Neuronal stem cell (in vitro differentiated cells): ENCODE measurements around the gene HBE1.

ENCODE experiments used
- DNase-seq: peaks from one replicate; pipeline ENCODE4 v3.0.0-alpha.2; 2013; ENCODE audit warnings: low spot score
- H2AFZ ChIP-seq: one replicate; pipeline ENCODE4 v1.6.1; 2013; ENCODE audit warnings: mild to moderate bottlenecking, low read length, inconsistent platforms
- H2AK5ac ChIP-seq: 2 replicates; pipeline ENCODE4 v1.6.1; 2013; ENCODE audit warnings: low read depth, mild to moderate bottlenecking, inconsistent platforms, low read length, moderate library complexity, mixed read lengths
- H2BK120ac ChIP-seq: 2 replicates; pipeline ENCODE4 v1.6.1; 2013; ENCODE audit warnings: low read depth, mild to moderate bottlenecking, inconsistent platforms, low read length, moderate library complexity, mixed read lengths
- H2BK12ac ChIP-seq: one replicate; pipeline ENCODE4 v1.6.1; 2013; ENCODE audit warnings: low read length, inconsistent platforms
- H2BK15ac ChIP-seq: 2 replicates; pipeline ENCODE4 v1.6.1; 2013; ENCODE audit warnings: mild to moderate bottlenecking, low read length, inconsistent platforms, mixed read lengths
- H2BK5ac ChIP-seq: one replicate; pipeline ENCODE4 v1.6.1; 2013; ENCODE audit warnings: inconsistent platforms, mild to moderate bottlenecking, low read length, moderate library complexity
- H3K14ac ChIP-seq: one replicate; pipeline ENCODE4 v1.6.1; 2013; ENCODE audit warnings: low read length, inconsistent platforms
- H3K18ac ChIP-seq: 2 replicates; pipeline ENCODE4 v1.6.1; 2013; ENCODE audit warnings: low read length, inconsistent platforms
- H3K23ac ChIP-seq: 2 replicates; pipeline ENCODE4 v1.6.1; 2013; ENCODE audit warnings: low read depth, mild to moderate bottlenecking, mixed read lengths, low read length, inconsistent platforms; ENCODE audit not compliant: poor library complexity
- H3K27ac ChIP-seq: replicated peaks from 3 replicates; pipeline ENCODE4 v1.5.1; 2013; ENCODE audit warnings: low read length, inconsistent platforms
- H3K27me3 ChIP-seq, 3 experiments: 2 replicates each; pipeline ENCODE4 v1.6.1; 2013; ENCODE audit warnings: low read length in 3 of 3, mild to moderate bottlenecking in 2 of 3, inconsistent platforms in 1 of 3, low read depth in 1 of 3, mixed read lengths in 1 of 3, moderate library complexity in 1 of 3; ENCODE audit not compliant: control insufficient read depth in 3 of 3, insufficient read depth in 3 of 3
- H3K36me3 ChIP-seq, 2 donors: replicated peaks in 1 of 2; 2 replicates each; pipeline ENCODE4 v1.6.1; 2013; ENCODE audit warnings: low read length in 2 of 2; ENCODE audit not compliant: control insufficient read depth in 2 of 2, insufficient read depth in 2 of 2
- H3K4ac ChIP-seq: 2 replicates; pipeline ENCODE4 v1.6.1; 2013; ENCODE audit warnings: inconsistent platforms, mild to moderate bottlenecking, low read length, moderate library complexity
- H3K4me1 ChIP-seq, 2 donors: 1 replicate in 1 of 2; 2 replicates in 1 of 2; pipeline ENCODE4 v1.6.1; 2013; ENCODE audit warnings: low read length in 2 of 2, low read depth in 1 of 2; ENCODE audit not compliant: control insufficient read depth in 2 of 2, insufficient read depth in 1 of 2
- H3K4me2 ChIP-seq: one replicate; pipeline ENCODE4 v1.6.1; 2013; ENCODE audit warnings: mild to moderate bottlenecking, low read length, inconsistent platforms; ENCODE audit not compliant: insufficient read depth, poor library complexity, severe bottlenecking
- H3K4me3 ChIP-seq, 2 donors: 2 replicates each; pipeline ENCODE4 v1.5.1; 2013; ENCODE audit warnings: low read length in 2 of 2, mild to moderate bottlenecking in 2 of 2, inconsistent platforms in 1 of 2, moderate library complexity in 1 of 2
- H3K79me1 ChIP-seq: one replicate; pipeline ENCODE4 v1.6.1; 2013; ENCODE audit warnings: low read depth, mild to moderate bottlenecking, inconsistent platforms, low read length, moderate library complexity
- H3K9ac ChIP-seq: one replicate; pipeline ENCODE4 v1.6.1; 2013; ENCODE audit warnings: mild to moderate bottlenecking, low read depth, low read length, inconsistent platforms; ENCODE audit not compliant: poor library complexity
- H3K9me3 ChIP-seq, 2 donors: replicated peaks in 1 of 2; 2 replicates each; pipeline versions ENCODE3 to v1.6.1; 2013; ENCODE audit warnings: low read length in 2 of 2, mild to moderate bottlenecking in 2 of 2, inconsistent platforms in 1 of 2, low read depth in 1 of 2, mixed read lengths in 1 of 2, moderate library complexity in 1 of 2; ENCODE audit not compliant: control insufficient read depth in 2 of 2, insufficient read depth in 1 of 2
- H4K8ac ChIP-seq: one replicate; pipeline ENCODE4 v1.6.1; 2013; ENCODE audit warnings: low read depth, mild to moderate bottlenecking, inconsistent platforms, low read length, moderate library complexity
- H4K91ac ChIP-seq: one replicate; pipeline ENCODE4 v1.6.1; 2013; ENCODE audit warnings: low read length, low read depth, mild to moderate bottlenecking, inconsistent platforms; ENCODE audit not compliant: poor library complexity
- WGBS, 2 donors: extraction: QIAGEN DNeasy Blood & Tissue Kit; methylation state at CpG; one replicate each; pipeline ENCODE4 v1.1.7; 2013; ENCODE audit warnings: missing lambda C conversion rate in 2 of 2, mixed read lengths in 1 of 2; ENCODE audit not compliant: insufficient read length in 2 of 2, insufficient replicate concordance in 1 of 2; ENCODE audit errors: extremely low coverage in 2 of 2; 5-methylcytosine and 5-hydroxymethylcytosine counted together

The HBE1 gene

GRCh38 chr11:5228124-5228523, 41.6 kb downstream of the HBE1 start:
- no peak overlapping the region for H3K14ac ChIP-seq
- H3K4me1 ChIP-seq: peaks cover 0 to 3% of the 10 kb centered on the region in 2 donors
- H2BK5ac ChIP-seq: no peak overlapping the region
- no peak for DNase-seq
- no peaks in the 10 kb centered on the region for H3K36me3 ChIP-seq
- no peak overlapping the region for H2AK5ac ChIP-seq
- H2BK15ac ChIP-seq: no peak overlapping the region
- H2BK120ac ChIP-seq: no peak overlapping the region
- H3K79me1 ChIP-seq: no peaks in the 10 kb centered on the region
- 100% methylated on average over 2 of the region's 5 CpGs; no CpG with 5 or more reads in 1 of the 2 donors for WGBS, 2 donors
- H3K27me3 ChIP-seq: no peaks in the 10 kb centered on the region
- no peak overlapping the region for H3K18ac ChIP-seq
- no peak overlapping the region for H3K9ac ChIP-seq
- H3K4me2 ChIP-seq: no peak overlapping the region
- H3K4me3 ChIP-seq: no peak overlapping the region
- no peak overlapping the region for H2AFZ ChIP-seq
- no peak overlapping the region for H3K23ac ChIP-seq
- H4K8ac ChIP-seq: no peak overlapping the region
- no peak overlapping the region for H4K91ac ChIP-seq
- H3K4ac ChIP-seq: no peak overlapping the region
- no peaks in the 10 kb centered on the region for H3K9me3 ChIP-seq
- no peak overlapping the region for H3K27ac ChIP-seq
- H2BK12ac ChIP-seq: no peak overlapping the region

GRCh38 chr11:5227681-5228080, 42.1 kb downstream of the HBE1 start:
- H2BK15ac ChIP-seq: no peak overlapping the region
- no peak overlapping the region for H4K8ac ChIP-seq
- no peak overlapping the region for H4K91ac ChIP-seq
- H3K4me2 ChIP-seq: no peak overlapping the region
- H3K27me3 ChIP-seq: no peaks in the 10 kb centered on the region
- H3K4me1 ChIP-seq: peaks cover 0 to 3% of the 10 kb centered on the region in 2 donors
- no peaks in the 10 kb centered on the region for H3K9me3 ChIP-seq
- WGBS, 2 donors: no CpG with 5 or more reads among the region's 1 CpG
- no peak for DNase-seq
- no peaks in the 10 kb centered on the region for H3K36me3 ChIP-seq
- no peak overlapping the region for H3K18ac ChIP-seq
- H3K27ac ChIP-seq: no peak overlapping the region
- H3K23ac ChIP-seq: no peak overlapping the region
- H2BK5ac ChIP-seq: no peak overlapping the region
- no peak overlapping the region for H3K9ac ChIP-seq
- no peak overlapping the region for H2BK120ac ChIP-seq
- no peak overlapping the region for H2BK12ac ChIP-seq
- H3K4me3 ChIP-seq: no peak overlapping the region
- no peaks in the 10 kb centered on the region for H3K79me1 ChIP-seq
- no peak overlapping the region for H3K14ac ChIP-seq
- H3K4ac ChIP-seq: no peak overlapping the region
- no peak overlapping the region for H2AK5ac ChIP-seq
- no peak overlapping the region for H2AFZ ChIP-seq

- no peaks in the 10 kb centered on the region for H3K27me3 ChIP-seq
- H2BK120ac ChIP-seq: no peak within 1 kb of the TSS
Measured at GRCh38 chr11:5226732-5227310, 42.9 kb downstream of the HBE1 start, which contains the start of gene HBB. Gene HBB, minus strand, starts transcription at chr11:5227071. Its CDS starts 50 bp downstream, at chr11:5227021.

GRCh38 chr11:5225480-5225871, 44.3 kb downstream of the HBE1 start:
- Histone ChIP-seq H2BK5ac (no peak overlapping the region), H3K4me2 (no peak overlapping the region), H3K14ac (no peak overlapping the region), H2BK12ac (no peak overlapping the region), H3K4ac (no peak overlapping the region), H3K9ac (no peak overlapping the region), H2AK5ac (no peak overlapping the region), H3K27ac (no peak overlapping the region), H3K4me1 (peaks cover 0 to 3% of the 10 kb centered on the region in 2 donors), H3K36me3 (no peaks in the 10 kb centered on the region), H2BK15ac (no peak overlapping the region), H3K9me3 (no peaks in the 10 kb centered on the region), H4K91ac (no peak overlapping the region), H4K8ac (no peak overlapping the region), H2BK120ac (no peak overlapping the region), H3K79me1 (no peaks in the 10 kb centered on the region), H3K23ac (no peak overlapping the region), H3K4me3 (no peak overlapping the region), H3K27me3 (no peaks in the 10 kb centered on the region), H2AFZ (no peak overlapping the region), H3K18ac (no peak overlapping the region)
- no CpG with 5 or more reads among the region's 2 CpGs for WGBS, 2 donors
- no peak for DNase-seq

More at GRCh38 chr11:5226732-5227310, 42.9 kb downstream of the HBE1 start, which contains the start of gene HBB:
- H3K9me3 ChIP-seq: no peaks in the 10 kb centered on the region
- H3K9ac ChIP-seq: no peak within 1 kb of the TSS
- no peak within 1 kb of the TSS for H2AK5ac ChIP-seq
- no peak within 1 kb of the TSS for H3K4ac ChIP-seq
- H4K91ac ChIP-seq: no peak within 1 kb of the TSS
- H3K79me1 ChIP-seq: no peaks in the 10 kb centered on the region
- no CpG with 5 or more reads among the region's 3 CpGs for WGBS, 2 donors
- DNase-seq: no peak
- H3K14ac ChIP-seq: no peak within 1 kb of the TSS
- H3K23ac ChIP-seq: no peak within 1 kb of the TSS
- H2AFZ ChIP-seq: no peak within 1 kb of the TSS
- H3K4me1 ChIP-seq: peaks cover 0 to 3% of the 10 kb centered on the region in 2 donors
- no peak within 1 kb of the TSS for H3K27ac ChIP-seq
- H3K4me2 ChIP-seq: no peak within 1 kb of the TSS
- H2BK12ac ChIP-seq: no peak within 1 kb of the TSS
- H3K4me3 ChIP-seq: peak within 1 kb of the TSS in 1 of 2 donors; percentile 5
- no peak within 1 kb of the TSS for H2BK15ac ChIP-seq
- no peak within 1 kb of the TSS for H2BK5ac ChIP-seq
- H4K8ac ChIP-seq: no peak within 1 kb of the TSS
- no peaks in the 10 kb centered on the region for H3K36me3 ChIP-seq
- H3K18ac ChIP-seq: no peak within 1 kb of the TSS
